Measurements from ENCODE around the gene PNMA8C.
A peak's percentile ranks its signal among the peaks of the same experiment; 100 is the strongest.
"Not testable (repeated sequence)": the region's sequence is repeated elsewhere in the genome, so short reads cannot be mapped to it uniquely, and the experiment has no call there.

The PNMA8C gene

DNA sequence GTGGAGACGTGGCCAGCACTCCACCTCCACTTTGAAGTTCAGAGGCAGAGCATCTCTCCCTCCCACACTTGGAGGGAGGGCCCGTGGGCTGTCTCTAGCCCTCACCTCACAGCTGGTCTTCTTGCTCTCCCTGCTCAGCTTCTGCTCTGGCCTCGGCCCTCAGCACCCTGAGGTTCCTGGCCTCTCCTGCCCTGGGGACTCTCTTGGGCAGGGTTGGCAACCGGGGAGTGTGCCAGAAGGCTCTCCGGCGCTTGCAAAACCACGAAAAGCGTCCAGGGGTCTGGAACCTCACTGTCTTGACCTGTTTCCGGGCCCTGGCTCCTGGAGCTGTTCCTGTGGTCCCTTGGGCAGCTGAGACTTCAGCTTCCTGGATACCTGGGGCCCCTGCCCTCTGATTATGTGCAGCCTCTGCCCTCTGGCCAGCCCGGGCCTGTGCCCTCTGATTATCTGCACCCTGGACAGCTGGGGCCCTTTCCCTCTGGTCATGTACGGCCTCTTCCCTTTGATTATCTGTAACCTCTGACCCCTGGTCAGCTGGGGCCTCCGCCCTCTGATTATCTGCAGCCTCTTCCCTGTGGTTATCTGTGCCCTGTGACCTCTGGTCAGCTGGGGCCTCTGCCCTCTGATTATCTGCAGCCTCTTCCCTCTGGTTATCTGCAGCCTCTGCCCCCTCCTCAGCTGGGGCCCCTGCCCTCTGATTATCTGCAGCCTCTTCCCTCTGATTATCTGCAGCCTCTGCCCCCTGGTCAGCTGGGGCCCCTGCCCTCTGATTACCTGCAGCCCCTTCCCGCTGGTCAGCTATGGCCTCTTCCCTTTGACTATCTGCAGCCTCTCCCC is 17.4 kb downstream of the PNMA8C start:
- no peak for DNase-seq

DNA sequence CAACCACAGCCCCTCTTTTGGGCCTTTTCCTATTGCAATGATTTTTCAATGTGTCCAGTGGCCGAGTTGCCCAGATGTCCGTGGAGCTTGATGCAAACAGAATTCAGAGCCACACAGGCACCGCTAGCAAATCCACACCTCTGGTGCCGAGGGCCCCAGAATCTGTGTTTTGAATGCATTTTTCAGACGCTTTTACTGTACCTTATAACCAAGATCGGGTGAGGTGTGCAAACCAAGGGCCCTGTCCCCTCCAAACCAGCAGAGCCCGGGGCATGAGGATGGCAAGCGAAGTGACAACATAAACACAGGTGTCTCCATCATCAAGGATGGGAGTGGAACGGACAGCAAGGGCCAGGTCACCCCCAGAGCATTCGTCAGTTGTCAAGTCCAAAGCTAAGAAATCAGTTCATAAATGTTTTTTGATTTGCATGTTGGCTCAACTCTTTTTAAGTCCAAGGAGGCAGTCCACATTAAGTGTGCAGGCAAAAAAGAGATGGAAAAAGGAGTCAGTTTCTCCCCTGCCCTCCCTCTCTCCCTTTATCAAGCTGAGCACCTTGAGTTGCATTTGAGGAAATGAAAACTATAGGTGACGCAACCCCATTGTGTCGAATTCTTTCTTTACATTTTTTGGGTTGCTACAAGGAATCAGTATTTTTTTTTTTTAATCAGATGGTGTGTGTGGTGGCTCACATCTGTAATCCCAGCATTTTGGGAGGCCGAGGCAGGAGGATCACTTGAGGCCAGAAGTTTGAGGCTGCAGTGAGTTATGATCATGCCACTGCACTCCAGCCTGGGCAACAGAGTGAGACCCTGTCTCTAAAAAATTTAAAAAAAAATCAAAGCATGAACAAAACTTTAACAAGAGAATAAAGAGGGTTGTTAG is 18.3 kb downstream of the PNMA8C start:
- no peak for DNase-seq

DNA sequence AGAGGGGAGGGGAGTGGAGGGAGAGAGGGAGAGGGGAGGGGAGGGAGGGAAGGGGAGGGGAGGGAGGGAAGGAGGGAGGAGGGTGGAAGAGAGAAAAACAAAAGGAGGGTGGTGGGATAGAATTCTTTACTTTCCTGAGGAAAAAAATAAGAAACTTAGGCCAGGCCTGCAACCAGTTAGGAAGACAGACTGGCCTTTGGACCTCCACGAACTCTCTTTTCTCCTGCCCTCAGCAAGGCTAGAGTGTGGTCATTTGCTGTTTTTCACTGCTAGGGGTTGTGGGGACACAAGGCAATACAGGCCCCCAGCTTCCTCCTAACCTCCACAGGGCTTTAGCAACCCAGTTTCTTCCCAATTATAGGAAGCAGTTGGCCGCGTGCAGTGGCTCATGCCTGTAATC is 19.5 kb downstream of the PNMA8C start:
- DNase-seq, result no peak

DNA sequence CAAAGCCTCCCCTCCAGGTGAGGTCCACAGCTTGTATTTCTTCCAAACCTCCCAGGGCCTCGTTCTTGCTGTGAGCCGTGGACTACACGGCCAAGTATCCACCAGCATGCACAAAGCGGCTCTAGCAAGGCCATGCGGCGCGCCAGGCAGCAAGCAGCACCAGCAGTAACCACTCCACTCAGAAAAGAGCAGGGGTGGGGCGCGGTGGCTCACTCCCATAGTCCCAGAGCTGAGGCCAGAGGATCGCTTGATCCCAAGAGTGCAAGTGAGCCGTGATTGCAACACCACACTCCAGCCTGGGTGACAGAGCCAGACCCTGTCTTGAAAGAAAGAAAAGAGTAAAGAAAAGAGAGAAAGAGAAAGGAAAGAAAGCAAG is 20.1 kb downstream of the PNMA8C start:
- no peak for DNase-seq

DNA sequence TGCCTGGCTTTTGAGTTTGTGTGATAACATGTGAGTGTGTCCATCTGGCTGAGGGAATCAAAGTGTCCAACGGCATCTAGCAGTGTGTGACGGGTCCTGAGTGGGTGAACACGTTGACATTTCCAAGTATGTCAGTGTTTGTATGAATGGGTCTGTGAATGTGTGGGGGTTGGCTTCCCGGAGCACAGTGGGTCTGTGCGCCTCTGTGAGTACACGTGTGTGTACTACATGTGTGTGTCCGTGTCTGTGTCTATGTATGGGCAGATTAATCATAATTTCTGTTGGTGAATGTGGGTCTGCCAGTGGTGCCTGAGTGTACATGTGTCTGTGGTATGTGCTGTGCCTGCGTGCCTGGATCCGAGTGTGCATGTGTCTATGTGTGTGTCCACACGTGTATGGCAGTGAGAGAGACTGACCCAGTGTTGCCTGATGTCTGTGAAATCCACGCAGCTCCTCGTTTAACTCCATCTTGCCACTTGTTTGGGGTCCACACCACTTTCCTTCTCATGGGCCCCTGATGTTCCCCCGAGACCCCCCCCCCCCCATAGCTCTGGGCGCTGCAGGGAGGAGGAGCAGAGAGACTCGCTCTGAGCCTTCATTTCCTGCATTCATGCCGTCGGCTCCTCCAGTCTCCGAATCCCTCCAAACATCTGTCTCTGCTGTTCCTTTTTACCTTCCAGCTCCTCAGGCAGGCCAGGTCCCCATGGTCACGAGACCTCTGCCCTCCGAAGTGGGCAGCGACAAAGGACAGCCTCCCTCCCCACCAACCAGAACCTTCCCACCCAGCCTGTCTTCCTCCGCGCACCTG is 20.7 kb downstream of the PNMA8C start:
- DNase-seq, result no peak

DNA sequence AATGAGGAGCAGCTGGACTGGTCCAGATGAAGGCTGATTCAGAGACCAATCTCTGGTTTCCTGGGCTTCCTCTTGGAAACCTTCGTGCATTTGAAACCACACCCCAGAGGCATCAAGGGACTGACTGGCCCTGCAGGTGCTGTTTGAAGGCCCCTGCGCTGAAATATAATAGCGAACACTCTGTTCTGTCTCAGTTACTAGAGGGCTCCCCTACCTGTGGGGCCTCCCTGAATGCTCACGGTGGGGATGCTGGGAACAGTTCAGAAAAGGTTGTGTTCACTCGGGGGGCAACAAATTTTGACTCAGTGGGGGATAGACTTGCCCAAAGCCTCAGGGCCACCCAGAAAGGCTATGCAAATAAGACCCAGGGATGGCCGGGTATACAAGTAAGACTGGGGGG is 21.8 kb downstream of the PNMA8C start:
- no peak for DNase-seq

DNA sequence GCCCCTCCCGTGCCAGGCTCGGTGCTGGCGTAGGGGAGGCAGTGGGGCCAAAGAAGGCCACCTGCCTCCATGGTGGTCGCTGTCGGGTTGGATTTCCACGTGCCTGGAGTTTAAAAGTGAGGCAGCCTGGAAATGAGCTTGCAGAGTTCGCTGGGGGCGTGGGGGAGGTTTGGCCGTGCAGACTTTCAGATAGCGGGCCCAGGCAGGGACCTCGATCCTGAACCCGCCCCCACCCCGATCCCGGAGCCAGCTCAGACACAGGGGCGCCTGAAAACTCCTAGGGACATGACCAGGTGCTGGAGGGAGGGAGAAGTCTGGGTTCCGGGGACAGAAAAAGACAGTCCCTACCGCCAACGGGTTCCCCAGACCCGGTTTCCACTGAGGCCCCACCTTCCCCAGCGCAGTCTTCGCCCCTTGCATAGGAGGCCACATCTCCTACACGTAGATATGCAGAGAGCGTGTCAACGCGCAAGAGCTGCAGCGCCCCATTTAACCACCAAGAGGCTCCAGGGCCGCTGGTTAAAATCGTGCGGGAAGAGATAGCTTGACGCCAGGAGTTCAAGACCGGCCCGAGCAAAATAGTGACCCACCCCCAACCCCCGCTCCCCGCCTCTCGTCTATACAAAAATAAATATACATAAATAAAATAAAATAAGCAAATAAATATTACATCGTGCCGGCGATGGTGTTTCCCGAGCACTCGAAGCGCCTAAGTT is 23.8 kb downstream of the PNMA8C start:
- peak; percentile 55 for DNase-seq

DNA sequence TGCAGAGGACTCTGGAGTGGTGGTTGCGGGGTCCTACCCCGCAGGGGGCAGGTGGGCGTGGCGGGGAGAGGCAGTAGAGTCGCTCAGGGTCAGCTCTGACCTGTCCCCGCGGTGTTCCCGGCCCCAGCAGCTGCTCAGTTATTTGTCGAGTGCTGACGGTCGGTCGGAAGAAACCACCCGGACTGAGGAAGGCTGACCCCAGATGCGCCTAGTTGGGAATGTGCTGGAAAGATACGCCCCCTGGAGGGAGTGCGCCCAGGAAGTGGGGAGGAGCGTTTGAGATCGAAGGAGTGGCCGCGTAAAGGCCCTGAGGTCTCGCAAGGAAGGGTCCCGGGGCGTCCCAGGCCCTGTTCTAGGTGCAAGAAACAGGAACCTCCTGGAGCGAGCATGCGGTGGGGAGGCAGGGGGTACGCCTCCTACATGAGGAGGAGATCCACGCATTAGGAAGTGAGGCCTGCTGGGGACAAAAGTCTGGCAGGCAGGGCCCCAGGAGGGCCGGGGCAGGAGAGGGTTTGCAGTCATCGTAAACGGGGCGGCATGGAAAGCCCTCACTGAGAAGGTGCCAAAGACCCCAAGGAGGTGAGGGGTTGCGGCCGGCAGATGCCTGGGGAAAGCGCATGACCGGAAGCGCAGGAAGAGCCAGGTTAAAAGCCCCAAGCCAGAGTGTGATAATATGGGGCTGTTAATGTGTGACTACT is 24.5 kb downstream of the PNMA8C start:
- DNase-seq, result peak; percentile 60

DNA sequence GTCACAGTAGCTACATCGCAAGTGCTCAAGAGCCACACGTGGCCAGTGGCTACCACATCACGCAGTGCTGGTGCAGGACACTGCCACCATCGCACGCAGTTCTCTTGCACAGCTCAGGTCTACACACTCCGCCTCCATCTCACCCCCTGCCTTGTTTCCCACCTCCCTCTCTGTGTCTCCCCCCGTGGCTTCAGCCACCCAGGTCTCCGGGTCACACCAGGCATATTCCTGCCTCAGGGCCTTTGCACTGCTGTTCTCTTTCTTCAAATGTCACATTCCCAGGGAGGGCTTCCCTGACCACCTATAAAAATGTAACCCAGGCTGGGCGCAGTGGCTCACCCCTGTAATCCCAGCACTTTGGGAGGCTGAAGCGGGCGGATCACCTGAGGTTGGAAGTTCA is 26.0 kb downstream of the PNMA8C start:
- DNase-seq, result no peak

DNA sequence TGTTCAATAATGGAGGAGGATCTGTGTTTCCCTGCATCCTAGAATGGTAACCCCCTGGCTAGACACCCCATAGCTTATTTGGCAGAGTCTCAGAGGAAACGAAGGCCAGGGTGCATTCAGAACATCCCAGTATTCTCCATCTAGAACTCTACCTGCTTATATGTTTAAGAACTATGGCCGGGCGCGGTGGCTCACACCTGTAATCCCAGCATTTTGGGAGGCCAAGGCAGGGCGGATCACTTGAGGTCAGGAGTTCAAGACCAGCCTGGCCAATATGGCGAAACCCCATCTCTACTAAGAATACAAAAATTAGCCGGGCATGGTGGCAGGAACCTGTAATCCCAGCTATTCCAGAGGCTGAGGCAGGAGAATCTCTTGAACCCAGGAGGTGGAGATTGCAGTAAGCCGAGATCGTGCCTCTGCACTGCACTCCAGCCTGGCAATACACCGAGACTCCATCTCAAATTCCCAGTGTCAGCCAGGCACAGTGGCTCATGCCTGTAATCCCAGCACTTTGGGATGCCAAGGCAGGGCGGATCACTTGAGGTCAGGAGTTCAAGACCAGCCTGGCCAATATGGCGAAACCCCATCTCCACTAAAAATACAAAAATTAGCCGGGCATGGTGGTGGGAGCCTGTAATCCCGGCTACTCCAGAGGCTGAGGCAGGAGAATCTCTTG is 30.8 kb downstream of the PNMA8C start:
- not testable (repeated sequence) for DNase-seq

DNA sequence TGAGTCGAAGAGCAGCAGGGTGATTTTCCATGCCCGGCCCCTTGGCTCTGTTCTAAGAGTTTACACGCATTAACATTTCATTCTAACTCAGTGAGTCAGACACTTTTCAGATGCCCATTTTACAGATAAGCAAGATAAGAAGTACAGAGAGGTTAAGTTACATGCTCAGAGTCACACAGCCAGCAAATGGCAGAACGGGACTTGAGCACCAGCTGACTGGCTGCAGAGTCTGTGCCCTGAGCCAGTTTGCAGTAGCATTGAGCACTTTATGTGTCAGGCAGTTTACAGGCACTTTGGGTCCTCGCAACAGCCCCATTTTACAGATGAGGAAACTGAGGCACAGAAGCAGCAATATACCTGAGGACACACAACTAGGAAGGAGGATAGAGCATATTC is 34.3 kb downstream of the PNMA8C start:
- no peak for DNase-seq

DNA sequence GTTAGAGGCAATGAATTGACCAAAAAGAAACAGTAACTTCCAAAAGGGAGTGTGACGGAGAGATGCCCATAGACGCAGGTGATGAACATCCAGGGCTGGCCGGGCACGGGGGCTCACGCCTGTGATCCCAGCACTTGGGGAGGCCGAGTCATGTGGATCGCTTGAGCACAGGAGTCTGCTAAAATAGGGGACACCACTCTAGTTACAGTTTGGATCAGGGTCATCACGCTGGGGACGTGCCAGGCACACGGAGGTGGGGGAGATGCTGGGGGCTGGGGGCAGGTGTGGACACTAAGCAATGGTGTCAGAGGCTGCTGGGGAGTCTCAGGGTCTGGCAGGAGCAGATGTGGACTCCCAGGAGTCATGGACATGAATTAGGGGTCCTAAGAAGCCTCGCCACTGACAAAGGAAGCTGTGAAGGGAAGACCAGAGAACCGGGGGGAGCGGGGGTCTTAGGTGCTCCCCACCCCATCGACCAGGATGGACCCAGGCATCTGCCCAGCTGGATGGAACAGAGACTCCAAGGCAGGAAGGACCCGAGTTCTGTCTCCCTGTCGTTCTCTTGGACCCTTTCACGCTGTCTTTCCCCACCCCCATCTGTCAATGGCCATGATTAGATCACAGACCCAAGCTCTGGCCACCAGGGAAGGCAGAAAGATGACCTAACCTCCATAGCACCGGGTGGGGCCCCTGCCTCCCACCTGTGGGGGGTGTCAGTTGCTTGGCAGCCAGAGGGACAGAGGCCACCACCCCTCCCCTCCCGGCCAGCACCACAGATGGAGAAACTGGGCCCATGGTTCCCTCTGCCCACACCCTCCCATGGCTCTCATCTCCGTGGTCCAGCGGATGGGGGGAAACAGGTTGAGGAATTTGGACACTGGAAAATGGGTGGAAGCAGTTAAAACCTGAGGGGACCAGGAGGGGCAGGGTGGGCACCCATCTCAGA is 35.0 kb downstream of the PNMA8C start:
- DNase-seq, result no peak

DNA sequence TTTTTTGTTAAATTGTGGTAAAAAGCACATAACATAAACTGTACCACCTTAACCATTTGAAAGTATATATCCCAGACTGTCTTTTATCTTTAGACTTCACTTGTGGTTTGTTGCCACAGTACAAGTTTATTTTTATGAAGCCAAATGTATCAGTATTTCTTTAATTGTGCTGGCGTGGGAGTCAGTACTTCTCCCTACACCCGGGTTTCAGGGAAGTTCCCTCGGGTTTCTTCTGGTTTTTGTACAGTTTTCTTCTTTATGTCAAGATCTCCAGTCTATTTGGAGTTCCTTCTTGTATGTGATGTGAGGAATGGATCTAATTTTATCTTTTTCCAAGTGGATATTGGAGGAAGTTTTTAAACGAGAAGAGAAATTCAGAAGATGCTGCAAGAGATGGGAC is 35.9 kb downstream of the PNMA8C start:
- DNase-seq, result no peak

DNA sequence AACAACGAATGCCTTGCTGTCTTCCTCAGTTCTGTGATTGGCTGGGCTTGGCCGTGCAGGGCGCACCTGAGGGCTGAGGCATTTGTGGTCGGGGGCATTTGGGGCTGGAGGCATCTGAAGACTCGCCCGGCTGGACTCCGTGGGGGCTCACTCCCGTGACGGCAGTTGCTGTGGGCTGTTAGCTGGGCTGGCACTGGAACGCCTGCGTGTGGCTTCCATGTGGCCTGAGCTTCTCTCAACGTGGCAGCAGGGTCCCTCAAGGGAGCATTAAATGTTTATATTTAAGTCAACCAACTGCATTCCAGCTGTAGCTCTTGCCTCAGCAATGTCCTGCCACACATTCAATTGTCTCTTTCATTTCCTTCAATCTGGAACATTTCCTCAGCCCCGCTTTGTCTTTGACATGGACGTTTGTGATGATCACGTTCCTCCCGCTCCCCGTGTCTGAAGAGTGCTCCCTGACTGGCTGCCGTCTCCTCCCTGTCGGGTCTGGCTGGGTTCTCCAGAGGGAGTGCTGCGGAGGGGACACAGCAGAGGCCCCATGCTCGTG is 36.4 kb downstream of the PNMA8C start:
- no peak for DNase-seq

DNA sequence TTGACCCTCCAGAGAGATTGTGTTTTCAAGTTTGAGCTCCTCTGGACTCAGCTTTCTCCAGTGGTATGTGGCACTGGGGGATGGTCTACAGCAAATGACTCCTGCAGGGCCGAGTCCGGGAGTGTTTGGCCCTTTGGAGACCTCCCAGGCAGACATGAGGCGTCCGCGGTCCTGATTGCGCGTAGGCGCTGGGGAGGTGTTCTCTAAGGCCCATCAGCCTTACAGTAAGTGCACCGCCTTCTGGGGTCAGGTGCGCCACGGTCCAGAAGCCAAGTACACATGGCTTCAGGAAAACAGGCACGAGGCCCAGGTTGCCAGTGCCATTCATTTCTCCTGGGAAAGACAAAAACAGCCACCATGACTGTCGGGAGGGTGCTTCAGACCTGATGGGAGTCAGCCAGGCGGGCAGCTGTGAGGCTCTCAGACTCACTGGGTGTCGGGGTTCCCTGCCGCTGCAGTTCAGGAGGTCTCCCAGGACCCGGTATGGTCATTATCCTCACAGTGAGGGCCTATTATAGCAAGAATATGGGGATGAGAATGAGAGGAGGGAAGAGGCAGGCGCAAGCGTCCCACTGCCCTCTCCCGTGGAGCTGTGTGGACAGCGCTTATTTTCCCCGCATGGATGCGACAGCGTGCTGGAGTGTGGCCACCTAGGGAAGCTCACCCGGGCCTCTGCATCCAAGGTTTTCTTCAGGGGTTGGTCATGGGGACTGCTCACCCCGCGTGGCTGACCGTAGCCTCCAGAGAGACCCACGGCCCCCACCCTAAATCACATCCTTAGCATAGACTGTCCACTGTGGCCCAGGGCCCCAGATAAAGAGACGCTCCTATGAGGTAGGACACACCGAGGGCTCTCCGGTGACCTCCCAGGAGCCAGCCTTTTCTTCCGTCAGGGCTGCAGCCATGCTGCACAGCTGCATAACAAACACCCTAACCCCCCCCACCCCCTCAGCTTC is 37.2 kb downstream of the PNMA8C start:
- DNase-seq, result no peak

DNA sequence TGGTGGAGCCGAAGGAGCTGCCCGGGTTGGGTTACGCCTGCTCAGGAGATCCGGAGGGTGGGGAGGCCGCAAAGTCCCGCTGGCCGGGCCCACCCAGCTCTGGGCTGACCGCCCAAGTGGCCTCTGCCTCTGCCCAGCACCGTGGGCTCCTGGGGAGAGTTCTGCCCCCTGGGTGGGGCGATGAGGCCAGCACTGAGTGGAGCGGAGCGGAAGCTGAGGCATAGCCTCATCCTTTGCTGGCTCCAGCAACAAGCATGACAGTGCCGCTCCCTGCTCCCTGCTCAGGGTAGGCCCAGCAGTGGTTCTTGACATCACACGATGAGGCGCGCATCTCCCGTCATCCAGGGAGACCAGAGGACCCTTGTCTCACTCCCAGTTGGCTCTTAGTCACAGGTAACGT is 37.9 kb downstream of the PNMA8C start:
- no peak for DNase-seq

DNA sequence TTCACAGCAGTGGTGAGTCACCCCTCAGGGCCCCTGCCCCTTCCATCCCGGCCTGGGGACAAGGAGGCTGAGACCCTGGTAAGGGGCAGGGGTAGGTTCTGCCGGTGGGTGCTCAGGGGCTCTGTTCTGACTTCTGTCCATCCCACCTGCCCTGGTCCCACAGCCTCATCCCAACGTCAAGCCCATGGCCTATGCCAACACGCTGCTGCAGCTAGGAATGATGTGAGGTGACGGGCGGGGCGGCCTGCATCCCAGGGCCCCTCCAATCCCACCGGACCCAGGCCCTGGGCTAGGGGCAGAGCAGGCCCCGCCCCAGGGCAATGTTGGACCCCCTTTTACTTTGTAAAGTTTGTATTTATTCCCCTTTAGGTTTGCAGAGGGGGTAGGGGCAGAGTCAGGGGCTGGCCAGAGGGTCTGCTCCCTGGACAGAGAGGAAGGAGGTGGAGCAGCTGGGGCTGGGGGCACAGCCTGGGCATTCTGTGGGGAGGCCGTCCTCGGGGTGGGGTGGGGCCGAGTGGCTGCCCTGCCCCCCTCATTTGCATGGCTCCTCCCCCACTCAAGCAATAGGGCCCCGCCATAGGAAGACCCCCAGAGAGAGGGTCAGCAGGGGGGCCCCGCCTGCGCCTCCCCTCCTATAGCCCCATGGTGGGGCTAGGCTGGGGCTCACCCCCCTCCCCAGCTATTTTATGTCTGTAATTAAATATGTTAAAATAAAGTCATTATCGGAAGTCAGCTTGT is 38.4 kb downstream of the PNMA8C start:
- no peak for DNase-seq
